ENCODE results near the gene CCNL2.
A peak's percentile ranks its signal among the peaks of the same experiment; 100 is the strongest.

Gene CCNL2

DNA sequence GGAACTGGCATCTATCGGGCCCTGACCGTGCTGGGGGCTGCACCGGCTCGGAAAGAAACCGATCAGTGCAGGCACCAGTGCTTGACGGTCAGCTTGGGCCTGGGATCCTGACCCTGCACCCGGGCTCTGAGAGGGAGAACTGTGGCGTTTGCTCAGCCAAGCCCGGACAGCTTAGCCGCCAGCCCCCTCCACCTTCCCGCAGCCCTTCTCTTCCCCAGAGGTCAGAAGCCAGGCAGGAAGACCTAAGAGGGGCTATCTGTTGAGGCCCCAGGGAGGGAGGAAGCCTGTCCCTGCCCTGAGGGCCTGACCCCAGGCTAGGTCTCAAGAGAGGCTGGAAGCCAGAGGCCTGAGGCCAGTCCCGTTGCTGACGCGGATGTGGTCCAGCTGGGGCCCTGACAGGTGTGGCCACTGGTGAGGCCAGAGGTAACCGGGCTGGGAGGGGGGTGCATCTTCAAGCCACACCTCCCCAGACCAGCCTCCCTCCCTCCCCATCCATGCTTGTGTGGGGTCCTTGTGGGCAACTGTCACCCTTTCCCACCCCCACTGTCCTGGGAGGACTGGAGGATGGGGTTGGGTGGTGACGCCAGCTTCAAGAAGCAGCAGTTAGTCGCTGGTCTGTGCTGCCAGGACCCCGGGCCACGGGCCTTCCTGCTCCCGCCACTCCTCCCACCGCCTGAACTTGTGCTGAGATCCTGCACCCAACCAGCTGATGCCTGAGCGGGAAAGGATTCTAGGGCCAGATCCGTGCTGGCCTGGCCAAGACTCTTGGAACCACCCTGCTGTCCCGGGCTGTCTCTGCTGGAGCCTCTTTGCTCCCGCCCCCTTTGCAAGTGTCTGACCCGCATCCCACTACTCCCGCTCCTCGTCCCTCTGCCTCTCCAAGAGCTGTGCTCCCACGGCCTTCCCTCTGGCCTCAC lies 47.4 kb downstream of the CCNL2 start:
- no peak for DNase-seq (ENCODE audit: low read depth)
- H3K4me3 ChIP-seq (ENCODE audit: control insufficient read depth, low read depth, low read length) = peak overlapping the region; percentile 10
- TF ChIP-seq, protein P1, sequence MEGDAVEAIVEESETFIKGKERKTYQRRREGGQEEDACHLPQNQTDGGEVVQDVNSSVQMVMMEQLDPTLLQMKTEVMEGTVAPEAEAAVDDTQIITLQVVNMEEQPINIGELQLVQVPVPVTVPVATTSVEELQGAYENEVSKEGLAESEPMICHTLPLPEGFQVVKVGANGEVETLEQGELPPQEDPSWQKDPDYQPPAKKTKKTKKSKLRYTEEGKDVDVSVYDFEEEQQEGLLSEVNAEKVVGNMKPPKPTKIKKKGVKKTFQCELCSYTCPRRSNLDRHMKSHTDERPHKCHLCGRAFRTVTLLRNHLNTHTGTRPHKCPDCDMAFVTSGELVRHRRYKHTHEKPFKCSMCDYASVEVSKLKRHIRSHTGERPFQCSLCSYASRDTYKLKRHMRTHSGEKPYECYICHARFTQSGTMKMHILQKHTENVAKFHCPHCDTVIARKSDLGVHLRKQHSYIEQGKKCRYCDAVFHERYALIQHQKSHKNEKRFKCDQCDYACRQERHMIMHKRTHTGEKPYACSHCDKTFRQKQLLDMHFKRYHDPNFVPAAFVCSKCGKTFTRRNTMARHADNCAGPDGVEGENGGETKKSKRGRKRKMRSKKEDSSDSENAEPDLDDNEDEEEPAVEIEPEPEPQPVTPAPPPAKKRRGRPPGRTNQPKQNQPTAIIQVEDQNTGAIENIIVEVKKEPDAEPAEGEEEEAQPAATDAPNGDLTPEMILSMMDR (IDR thresholded peaks at IDR 0.05; ENCODE audit: control insufficient read depth, insufficient read depth, low read depth, low read length, missing control alignments) = no peak

DNA sequence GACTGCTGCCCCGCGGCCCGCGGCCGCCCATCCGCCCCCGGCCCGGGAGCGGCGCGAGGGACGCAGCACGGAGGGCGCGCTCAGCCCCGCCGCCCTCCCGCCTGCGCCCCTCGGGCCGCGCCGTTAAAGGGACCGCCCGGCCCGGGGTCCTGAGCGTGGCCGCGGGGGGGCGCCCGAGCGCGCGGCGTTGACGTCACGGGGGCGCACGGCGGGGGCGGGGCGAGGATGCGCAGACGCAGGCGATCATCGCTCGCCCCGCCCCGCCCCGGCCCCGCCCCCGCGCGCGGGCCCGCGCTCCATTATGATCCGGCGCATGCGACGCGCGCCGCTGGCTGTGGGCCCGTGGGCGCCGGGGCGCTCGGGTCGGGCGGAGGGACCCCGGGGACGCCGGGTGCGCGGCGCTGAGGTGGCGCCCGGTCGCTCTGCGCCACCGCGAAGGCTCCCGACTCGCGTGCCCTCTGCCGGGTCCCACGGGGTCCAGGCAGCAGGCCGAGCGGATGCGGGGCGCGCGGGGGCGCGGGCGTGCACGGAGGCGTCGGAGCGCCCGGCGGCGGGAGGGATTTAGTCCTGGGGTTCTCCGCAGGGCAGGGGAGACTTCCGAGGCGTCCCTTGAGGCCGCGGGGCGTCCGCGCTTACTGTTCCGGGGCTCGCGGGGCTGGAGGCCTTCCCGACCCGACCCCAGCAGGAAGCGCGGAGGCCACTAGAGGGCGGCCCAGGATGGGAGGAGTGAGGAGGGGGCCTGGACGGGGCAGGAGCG lies 49.7 kb downstream of the CCNL2 start, which contains the start of gene DVL1:
TSS of gene DVL1 (minus strand) at position 163 of the 757 bp plus-strand sequence. CDS start 353 bp downstream, outside the sequence.
- TF ChIP-seq, protein P1 (IDR thresholded peaks at IDR 0.05; ENCODE audit: control insufficient read depth, insufficient read depth, low read depth, low read length, missing control alignments) = peak; percentile 50
- peak within 1 kb of the TSS; percentile 84 for H3K4me3 ChIP-seq (ENCODE audit: control insufficient read depth, low read depth, low read length)
- no peak for DNase-seq (ENCODE audit: low read depth)

DNA sequence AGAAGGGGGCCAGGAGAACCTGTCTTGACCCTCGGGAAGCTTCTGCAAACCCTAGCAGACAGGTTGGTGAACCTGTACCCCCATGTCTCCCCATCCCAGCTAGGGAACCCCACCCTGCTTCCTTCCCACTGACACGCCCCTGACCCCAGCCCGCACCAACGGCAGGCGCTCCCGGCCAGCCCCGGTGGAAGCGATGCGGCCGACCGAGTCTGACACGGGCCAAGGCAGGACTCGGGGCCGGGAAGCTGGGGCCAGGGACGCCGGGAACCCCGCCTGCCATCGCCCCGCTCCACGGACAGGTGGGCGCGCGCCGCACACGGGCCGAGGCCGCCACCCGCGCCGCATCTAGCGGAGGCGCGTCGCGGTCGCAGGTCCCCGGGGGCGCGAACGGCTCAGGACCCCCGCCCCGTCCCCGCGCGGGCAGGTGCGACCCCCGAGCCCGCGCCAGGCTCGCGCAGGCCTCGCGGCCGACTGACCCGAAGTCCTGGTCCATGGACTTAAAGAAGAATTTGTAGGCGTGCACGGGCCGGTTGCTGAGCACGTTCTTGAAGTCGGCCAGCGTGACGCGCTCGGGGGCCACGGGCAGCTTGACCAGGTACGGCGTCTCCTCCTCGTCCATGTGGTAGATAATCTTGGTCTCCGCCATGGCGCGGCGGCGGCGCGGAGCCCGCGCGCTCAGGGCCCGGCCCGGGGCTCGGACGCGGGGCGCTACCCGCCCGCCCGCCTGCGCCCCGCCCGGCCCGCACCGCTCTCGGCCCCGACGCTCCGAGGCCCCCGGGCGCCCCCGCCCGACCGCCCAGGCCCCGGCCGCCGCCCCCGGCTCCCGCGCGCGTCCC lies 50.5 kb downstream of the CCNL2 start:
- TF ChIP-seq, protein P1 (IDR thresholded peaks at IDR 0.05; ENCODE audit: control insufficient read depth, insufficient read depth, low read depth, low read length, missing control alignments) = no peak
- H3K4me3 ChIP-seq (ENCODE audit: control insufficient read depth, low read depth, low read length) = peak overlapping the region; percentile 84
- DNase-seq (ENCODE audit: low read depth) = no peak

DNA sequence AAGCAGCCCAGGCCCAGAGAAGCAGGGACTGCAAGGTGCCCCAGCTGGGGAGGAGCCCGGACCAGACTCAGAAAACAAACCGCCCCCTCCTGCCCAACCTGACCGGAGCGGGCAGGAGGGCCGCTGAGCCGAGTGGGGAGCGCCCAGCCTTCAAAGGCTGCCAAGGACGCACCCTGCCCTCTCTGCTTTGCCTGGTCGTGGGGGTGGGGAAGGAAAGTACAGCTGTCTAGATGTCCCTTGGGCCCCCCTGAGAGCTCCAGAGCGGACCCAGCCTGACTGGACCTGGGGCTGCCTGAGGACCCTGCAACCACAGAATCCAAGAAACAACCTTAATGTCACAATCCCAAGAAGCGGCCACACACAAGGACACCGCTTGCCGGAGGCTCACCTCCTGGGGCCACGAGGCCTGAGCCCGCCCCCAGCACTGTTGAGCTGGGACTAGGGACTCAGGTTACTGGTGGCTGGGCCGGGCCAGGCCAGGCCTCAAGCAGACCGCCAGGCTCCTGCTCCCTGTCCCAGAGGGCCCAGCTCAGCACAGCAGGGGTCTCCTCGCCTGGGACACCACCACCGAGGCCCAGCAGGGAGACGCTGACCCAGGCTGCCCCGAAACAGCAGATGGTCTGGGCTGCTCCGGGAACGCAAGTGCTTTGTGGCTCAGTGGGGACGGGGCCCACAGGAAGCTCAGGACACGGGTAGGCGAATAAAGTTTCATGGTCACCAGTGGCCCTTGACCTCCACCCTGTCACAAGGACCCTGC lies 51.3 kb downstream of the CCNL2 start:
- TF ChIP-seq, protein P1 (IDR thresholded peaks at IDR 0.05; ENCODE audit: control insufficient read depth, insufficient read depth, low read depth, low read length, missing control alignments) = no peak
- H3K4me3 ChIP-seq (ENCODE audit: control insufficient read depth, low read depth, low read length) = peak overlapping the region; percentile 84
- DNase-seq (ENCODE audit: low read depth) = no peak

DNA sequence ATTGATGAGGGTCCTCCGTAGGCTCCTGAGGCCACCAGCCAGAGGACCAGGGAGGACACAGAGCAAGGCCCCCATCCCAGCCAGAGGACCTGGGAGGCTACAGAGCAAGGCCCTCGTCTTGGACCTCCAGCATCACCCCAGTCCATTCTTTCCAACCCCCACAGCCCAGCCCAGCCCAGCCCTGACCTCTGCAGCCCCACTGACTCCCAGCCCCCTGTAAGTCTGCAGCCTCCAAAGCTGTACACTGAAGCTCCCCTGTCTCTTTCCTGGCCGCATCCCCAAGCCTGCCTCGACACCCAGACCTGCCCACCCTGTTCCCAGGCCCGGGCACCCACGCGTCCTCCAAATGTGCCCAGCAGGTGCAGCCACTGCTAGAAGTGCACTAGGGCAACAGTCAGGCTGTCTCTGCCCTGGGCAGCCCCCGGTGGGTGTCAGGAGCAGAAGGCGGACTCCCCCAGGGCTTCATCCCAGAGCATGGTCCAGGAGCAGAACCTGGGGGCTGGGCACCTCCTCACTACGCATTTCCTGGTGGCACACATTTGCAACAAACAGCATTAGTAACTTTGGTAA lies 52.0 kb downstream of the CCNL2 start:
- peak overlapping the region; percentile 84 for H3K4me3 ChIP-seq (ENCODE audit: control insufficient read depth, low read depth, low read length)
- TF ChIP-seq, protein P1 (IDR thresholded peaks at IDR 0.05; ENCODE audit: control insufficient read depth, insufficient read depth, low read depth, low read length, missing control alignments) = no peak

More for the DNA sequence above, 52.0 kb downstream of the CCNL2 start:
- no peak for DNase-seq (ENCODE audit: low read depth)

Measured in AG09309 (cell line).